Endothelial cell of umbilical vein (primary cell): ENCODE measurements around the gene KAT6B.
A peak's percentile ranks its signal among the peaks of the same experiment; 100 is the strongest.

Source experiments
- CTCF ChIP-seq, 2 donors: IDR thresholded peaks; 1 replicate in 1 of 2; 2 replicates in 1 of 2; pipeline ENCODE4 v1.5.1; 2011; ENCODE audit warnings: low read length in 2 of 2, mild to moderate bottlenecking in 2 of 2, moderate library complexity in 2 of 2, control low read depth in 1 of 2, inconsistent platforms in 1 of 2, low read depth in 1 of 2; ENCODE audit not compliant: insufficient read depth in 1 of 2; ENCODE audit errors: extremely low read depth in 1 of 2
- GATA2 ChIP-seq: IDR thresholded peaks from 2 replicates; pipeline ENCODE4 v1.7.0; 2011; ENCODE audit warnings: low read depth, mild to moderate bottlenecking, moderate library complexity, mixed read lengths, low read length; ENCODE audit not compliant: insufficient read length, insufficient read depth
- MAX ChIP-seq: IDR thresholded peaks from 2 replicates; pipeline ENCODE4 v1.6.1; 2011; ENCODE audit not compliant: insufficient read depth, insufficient read length
- MYC ChIP-seq: IDR thresholded peaks from one replicate; pipeline ENCODE4 v1.6.1; 2011; ENCODE audit warnings: mild to moderate bottlenecking, low read depth, low read length
- POLR2AphosphoS5 ChIP-seq: IDR thresholded peaks from 2 replicates; pipeline ENCODE4 v1.6.1; 2012; ENCODE audit warnings: low read depth, mild to moderate bottlenecking, control low read depth, low read length, moderate library complexity; ENCODE audit not compliant: insufficient read depth

GRCh38 chr10:74826142-74827044, at the start of gene KAT6B:
- TF ChIP-seq CTCF (IDR thresholded peaks at IDR 0.05; ENCODE audit: extremely low read depth in 1 of 2, insufficient read depth in 1 of 2, low read depth in 1 of 2, low read length in 2 of 2) (peak; percentile 9 to 22), MYC (no peak), MAX (no peak), POLR2AphosphoS5 (peak; percentile 70), GATA2 (no peak)
